Mucosa of descending colon (tissue), 3 donors: ENCODE measurements around the gene PDE1C. TPM values are rescaled to one million over a fixed set of nuclear protein-coding genes. Genes with fewer than 3 reads are reported as not detected.

ENCODE experiments used
- ATAC-seq: fragments of 200-7000 bp; cut with Tn5 transposase; one replicate; pipeline ENCODE4 v1.9.1; 2020; ENCODE audit warnings: mild to moderate bottlenecking, moderate library complexity
- DNase-seq, 3 donors: peaks; one replicate each; pipeline ENCODE4 v3.0.0-alpha.2; 2020
- H3K36me3 ChIP-seq: fragments of 200-600 bp; one replicate; pipeline ENCODE4 v1.8.0; 2021; ENCODE audit warnings: low read depth, mild to moderate bottlenecking
- H3K4me1 ChIP-seq: fragments of 200-600 bp; one replicate; pipeline ENCODE4 v1.8.0; 2021; ENCODE audit warnings: low read depth, mild to moderate bottlenecking
- H3K4me3 ChIP-seq: fragments of 200-600 bp; one replicate; pipeline ENCODE4 v1.8.0; 2021; ENCODE audit warnings: mild to moderate bottlenecking
- H3K9me3 ChIP-seq: fragments of 200-600 bp; one replicate; pipeline ENCODE4 v1.8.0; 2021; ENCODE audit warnings: mild to moderate bottlenecking
- intact Hi-C, 2 donors: fragments of 100-400 bp; cut with DNase I in 1 of 2; cut with micrococcal nuclease in 1 of 2; formaldehyde crosslinking; loops; one replicate each; pipeline versions ENCODE4 v1.11.0 to v1.11.1; 2022; cut with DNase I, micrococcal nuclease
- total RNA-seq, 3 donors: library from RNA; stranded (reverse); fragmentation: NEBNext Ultra II Directional in 2 of 3; extraction: Animal tissue kit (Norgen Biotek cat#: 25700) in 2 of 3; gene quantifications; one replicate each; pipeline versions ENCODE4 v1.2.1 to v1.2.4, GENCODE V29; 2021 to 2023
- TF ChIP-seq, protein P1 (sequence below): fragments of 200-600 bp; IDR thresholded peaks from one replicate; pipeline ENCODE4 v1.8.0; 2022; ENCODE audit warnings: antibody characterized with exemption, mild to moderate bottlenecking
- donor health status: DM: no; HTN: no; CAD: no; lungs with moderate emphysema.
- donor health status: DM: no; HTN: no; CAD: no.
- donor health status: DM: no; HTN: yes; CAD: no.

PDE1C gene
- total RNA-seq, 3 donors from 2014 or later = 2.5 to 4.8 (median 2.5) TPM

GRCh38 chr7:32051128-32051527 lies 19.1 kb downstream of the PDE1C start:
- intact Hi-C loops = no loop called here
- ATAC-seq = no peak
- TF ChIP-seq, protein P1, sequence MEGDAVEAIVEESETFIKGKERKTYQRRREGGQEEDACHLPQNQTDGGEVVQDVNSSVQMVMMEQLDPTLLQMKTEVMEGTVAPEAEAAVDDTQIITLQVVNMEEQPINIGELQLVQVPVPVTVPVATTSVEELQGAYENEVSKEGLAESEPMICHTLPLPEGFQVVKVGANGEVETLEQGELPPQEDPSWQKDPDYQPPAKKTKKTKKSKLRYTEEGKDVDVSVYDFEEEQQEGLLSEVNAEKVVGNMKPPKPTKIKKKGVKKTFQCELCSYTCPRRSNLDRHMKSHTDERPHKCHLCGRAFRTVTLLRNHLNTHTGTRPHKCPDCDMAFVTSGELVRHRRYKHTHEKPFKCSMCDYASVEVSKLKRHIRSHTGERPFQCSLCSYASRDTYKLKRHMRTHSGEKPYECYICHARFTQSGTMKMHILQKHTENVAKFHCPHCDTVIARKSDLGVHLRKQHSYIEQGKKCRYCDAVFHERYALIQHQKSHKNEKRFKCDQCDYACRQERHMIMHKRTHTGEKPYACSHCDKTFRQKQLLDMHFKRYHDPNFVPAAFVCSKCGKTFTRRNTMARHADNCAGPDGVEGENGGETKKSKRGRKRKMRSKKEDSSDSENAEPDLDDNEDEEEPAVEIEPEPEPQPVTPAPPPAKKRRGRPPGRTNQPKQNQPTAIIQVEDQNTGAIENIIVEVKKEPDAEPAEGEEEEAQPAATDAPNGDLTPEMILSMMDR = no peak

GRCh38 chr7:32049599-32049998 lies 20.6 kb downstream of the PDE1C start:
- H3K4me3 ChIP-seq = no peak overlapping the region
- H3K4me1 ChIP-seq = no peaks in the 10 kb centered on the region
- intact Hi-C loops = no loop called here
- no peaks in the 10 kb centered on the region for H3K36me3 ChIP-seq
- H3K9me3 ChIP-seq = no peaks in the 10 kb centered on the region
- no peak for ATAC-seq
- no peak for DNase-seq
- TF ChIP-seq, protein P1 = no peak

More at GRCh38 chr7:32051128-32051527, 19.1 kb downstream of the PDE1C start:
- Histone ChIP-seq H3K4me3 (no peak overlapping the region), H3K4me1 (no peaks in the 10 kb centered on the region), H3K9me3 (no peaks in the 10 kb centered on the region), H3K36me3 (no peaks in the 10 kb centered on the region)
- DNase-seq = no peak

DNA sequence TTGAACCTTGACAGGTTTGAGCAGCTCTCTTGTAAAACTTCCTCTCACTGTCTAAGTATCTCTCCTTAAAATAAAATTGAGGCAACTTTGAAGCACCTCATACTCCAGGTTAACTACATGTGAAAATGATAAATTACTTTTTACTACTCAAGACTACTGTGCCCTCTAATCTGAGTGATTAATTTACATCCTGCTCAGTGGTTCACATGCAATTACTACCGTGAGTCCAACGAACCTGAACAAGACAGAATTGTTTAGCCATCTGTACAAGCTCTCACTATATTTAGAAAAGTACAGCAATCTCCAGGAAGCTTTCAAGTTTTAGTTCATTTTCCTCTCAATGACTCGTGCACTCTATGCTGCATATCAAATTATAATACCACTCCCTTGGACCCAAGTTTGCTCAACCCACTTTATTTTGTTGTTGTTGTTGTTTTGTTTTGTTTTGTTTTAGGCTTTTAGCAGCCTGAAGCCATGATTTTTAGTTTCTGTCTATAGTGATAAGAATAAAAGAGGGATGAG lies 21.2 kb downstream of the PDE1C start:
- intact Hi-C loops = no loop called here
- Histone ChIP-seq H3K4me1 (no peaks in the 10 kb centered on the region), H3K9me3 (no peaks in the 10 kb centered on the region), H3K4me3 (no peak overlapping the region), H3K36me3 (no peaks in the 10 kb centered on the region)
- DNase-seq (no peak), ATAC-seq (no peak)
- TF ChIP-seq, protein P1 = no peak

DNA sequence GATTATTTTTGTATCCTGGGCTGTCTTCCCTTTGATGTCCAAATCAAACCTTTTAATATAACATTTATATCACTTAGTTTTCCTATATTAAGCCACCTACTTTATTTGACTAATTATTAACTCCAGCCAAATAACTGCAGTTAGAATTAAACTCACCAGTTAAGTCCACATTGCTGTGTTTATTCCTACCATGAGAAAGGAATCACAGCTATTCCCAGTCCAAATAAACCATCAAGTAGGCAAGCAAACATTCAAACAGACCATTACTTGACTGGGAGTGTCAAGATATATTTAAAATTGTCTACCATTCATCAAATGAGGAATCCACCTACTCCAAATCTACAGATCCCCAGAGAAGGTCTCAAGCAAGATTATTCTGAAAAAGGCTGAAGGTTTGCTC lies 22.4 kb downstream of the PDE1C start:
- DNase-seq (no peak), ATAC-seq (no peak)
- TF ChIP-seq, protein P1 = no peak
- Histone ChIP-seq H3K36me3 (no peaks in the 10 kb centered on the region), H3K4me1 (no peaks in the 10 kb centered on the region), H3K4me3 (no peak overlapping the region), H3K9me3 (no peaks in the 10 kb centered on the region)
- intact Hi-C loops = no loop called here

- ATAC-seq (no peak), DNase-seq (no peak)
- H3K4me3 ChIP-seq = no peak overlapping the region
- no peaks in the 10 kb centered on the region for H3K9me3 ChIP-seq
- TF ChIP-seq, protein P1 = no peak
- intact Hi-C loops = no loop called here
- no peaks in the 10 kb centered on the region for H3K4me1 ChIP-seq
- H3K36me3 ChIP-seq = no peaks in the 10 kb centered on the region
These were observed 23.1 kb downstream of the PDE1C start for GRCh38 chr7:32047075-32047474.

- no peaks in the 10 kb centered on the region for H3K9me3 ChIP-seq
- no peaks in the 10 kb centered on the region for H3K36me3 ChIP-seq
- intact Hi-C loops = no loop called here
- ATAC-seq (no peak), DNase-seq (no peak)
- TF ChIP-seq, protein P1 = no peak
- no peaks in the 10 kb centered on the region for H3K4me1 ChIP-seq
- H3K4me3 ChIP-seq = no peak overlapping the region
These were observed 25.0 kb downstream of the PDE1C start for GRCh38 chr7:32045228-32045627.
